ENCODE measurements around the gene MINDY2.

DNA sequence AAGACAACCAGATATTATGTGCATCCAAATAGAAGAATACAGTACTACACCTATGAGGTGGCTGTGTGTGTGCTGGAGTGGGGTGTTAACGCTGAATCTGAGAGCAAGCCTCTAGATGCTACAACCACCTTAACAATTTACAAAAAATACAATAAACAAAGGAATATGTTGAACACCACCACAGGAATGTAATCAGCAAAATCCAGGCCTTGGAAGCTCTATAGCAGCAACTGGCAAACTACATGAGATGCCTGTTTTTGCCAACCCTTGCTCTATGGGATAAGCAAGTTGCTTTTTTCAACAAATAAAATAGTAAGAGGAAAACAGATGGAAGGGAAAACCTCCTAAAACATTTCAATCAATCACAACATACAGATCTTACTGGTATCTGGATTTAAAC lies 138.5 kb downstream of the MINDY2 start:
- TF ChIP-seq, protein P1, sequence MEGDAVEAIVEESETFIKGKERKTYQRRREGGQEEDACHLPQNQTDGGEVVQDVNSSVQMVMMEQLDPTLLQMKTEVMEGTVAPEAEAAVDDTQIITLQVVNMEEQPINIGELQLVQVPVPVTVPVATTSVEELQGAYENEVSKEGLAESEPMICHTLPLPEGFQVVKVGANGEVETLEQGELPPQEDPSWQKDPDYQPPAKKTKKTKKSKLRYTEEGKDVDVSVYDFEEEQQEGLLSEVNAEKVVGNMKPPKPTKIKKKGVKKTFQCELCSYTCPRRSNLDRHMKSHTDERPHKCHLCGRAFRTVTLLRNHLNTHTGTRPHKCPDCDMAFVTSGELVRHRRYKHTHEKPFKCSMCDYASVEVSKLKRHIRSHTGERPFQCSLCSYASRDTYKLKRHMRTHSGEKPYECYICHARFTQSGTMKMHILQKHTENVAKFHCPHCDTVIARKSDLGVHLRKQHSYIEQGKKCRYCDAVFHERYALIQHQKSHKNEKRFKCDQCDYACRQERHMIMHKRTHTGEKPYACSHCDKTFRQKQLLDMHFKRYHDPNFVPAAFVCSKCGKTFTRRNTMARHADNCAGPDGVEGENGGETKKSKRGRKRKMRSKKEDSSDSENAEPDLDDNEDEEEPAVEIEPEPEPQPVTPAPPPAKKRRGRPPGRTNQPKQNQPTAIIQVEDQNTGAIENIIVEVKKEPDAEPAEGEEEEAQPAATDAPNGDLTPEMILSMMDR (IDR thresholded peaks at IDR 0.05; ENCODE audit: insufficient read depth, low read depth, low read length) = no peak
- TF ChIP-seq EZH2 (IDR thresholded peaks at IDR 0.05; ENCODE audit: insufficient read depth, low read length) = no peak

All from astrocyte (in vitro differentiated cells and primary cell).